Measurements from ENCODE around the gene SCUBE1.

DNA sequence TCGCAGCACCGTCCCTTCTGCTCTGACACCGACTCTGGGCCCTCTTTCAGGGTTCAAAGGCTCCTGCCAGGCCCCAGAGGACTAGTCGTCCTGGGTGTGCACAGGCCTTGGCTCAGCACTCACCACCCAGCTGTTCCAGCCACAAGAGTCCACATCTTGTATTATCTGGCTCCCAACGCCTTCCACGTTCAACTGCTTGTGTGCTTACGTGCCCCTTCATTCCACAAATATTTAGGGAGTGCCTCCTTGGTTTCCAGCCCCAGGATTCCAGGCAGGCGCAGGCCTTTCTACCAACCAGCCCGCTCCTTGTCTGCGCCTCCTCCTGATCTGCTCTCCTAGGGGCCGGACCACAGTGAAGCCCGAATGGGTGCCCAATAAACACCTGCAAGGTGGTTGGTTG, 70.9 kb downstream of the SCUBE1 start:
- TF ChIP-seq, protein P1, sequence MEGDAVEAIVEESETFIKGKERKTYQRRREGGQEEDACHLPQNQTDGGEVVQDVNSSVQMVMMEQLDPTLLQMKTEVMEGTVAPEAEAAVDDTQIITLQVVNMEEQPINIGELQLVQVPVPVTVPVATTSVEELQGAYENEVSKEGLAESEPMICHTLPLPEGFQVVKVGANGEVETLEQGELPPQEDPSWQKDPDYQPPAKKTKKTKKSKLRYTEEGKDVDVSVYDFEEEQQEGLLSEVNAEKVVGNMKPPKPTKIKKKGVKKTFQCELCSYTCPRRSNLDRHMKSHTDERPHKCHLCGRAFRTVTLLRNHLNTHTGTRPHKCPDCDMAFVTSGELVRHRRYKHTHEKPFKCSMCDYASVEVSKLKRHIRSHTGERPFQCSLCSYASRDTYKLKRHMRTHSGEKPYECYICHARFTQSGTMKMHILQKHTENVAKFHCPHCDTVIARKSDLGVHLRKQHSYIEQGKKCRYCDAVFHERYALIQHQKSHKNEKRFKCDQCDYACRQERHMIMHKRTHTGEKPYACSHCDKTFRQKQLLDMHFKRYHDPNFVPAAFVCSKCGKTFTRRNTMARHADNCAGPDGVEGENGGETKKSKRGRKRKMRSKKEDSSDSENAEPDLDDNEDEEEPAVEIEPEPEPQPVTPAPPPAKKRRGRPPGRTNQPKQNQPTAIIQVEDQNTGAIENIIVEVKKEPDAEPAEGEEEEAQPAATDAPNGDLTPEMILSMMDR (IDR thresholded peaks at IDR 0.05): no peak
- no peak for TF ChIP-seq POLR2A (IDR thresholded peaks at IDR 0.05)
